Heart right ventricle (tissue), 16 donors: Measurements from ENCODE around the gene CCDC40. TPM values are rescaled to one million over a fixed set of nuclear protein-coding genes. Genes with fewer than 3 reads are reported as not detected.

Source experiments
- ATAC-seq, 8 donors: fragments of 200-7000 bp; cut with Tn5 transposase; one replicate each; pipeline ENCODE4 v1.9.1; 2020; ENCODE audit warnings: mild to moderate bottlenecking in 8 of 8, moderate library complexity in 8 of 8, moderate number of reproducible peaks in 1 of 8
- DNase-seq, 2 donors: peaks; one replicate each; pipeline ENCODE4 v3.0.0-alpha.2; 2020
- H3K27ac ChIP-seq, 10 donors: fragments of 200-600 bp; sonication (generic) in 2 of 10; one replicate each; pipeline versions ENCODE4 v1.5.0 to v1.8.0; 2020 to 2022; ENCODE audit warnings: mild to moderate bottlenecking in 3 of 10
- H3K27me3 ChIP-seq, 7 donors: fragments of 200-600 bp; one replicate each; pipeline ENCODE4 v1.8.0; 2021 to 2022; ENCODE audit warnings: mild to moderate bottlenecking in 2 of 7
- H3K36me3 ChIP-seq, 9 donors: fragments of 200-600 bp; sonication (generic) in 1 of 9; one replicate each; pipeline versions ENCODE4 v1.5.0 to v1.8.0; 2020 to 2022; ENCODE audit warnings: mild to moderate bottlenecking in 2 of 9
- H3K4me1 ChIP-seq, 9 donors: fragments of 200-600 bp; sonication (generic) in 1 of 9; one replicate each; pipeline versions ENCODE4 v1.5.0 to v1.8.0; 2020 to 2022; ENCODE audit warnings: mild to moderate bottlenecking in 4 of 9
- H3K4me3 ChIP-seq, 10 donors: fragments of 200-600 bp; sonication (generic) in 2 of 10; one replicate each; pipeline versions ENCODE4 v1.5.0 to v1.8.0; 2020 to 2022; ENCODE audit warnings: mild to moderate bottlenecking in 7 of 10, moderate library complexity in 2 of 10
- H3K9me3 ChIP-seq, 11 donors: fragments of 200-600 bp in 10 of 11; sonication (generic) in 2 of 11; one replicate each; pipeline versions ENCODE4 v1.5.0 to v1.8.0; 2013 to 2022; ENCODE audit warnings: mild to moderate bottlenecking in 2 of 11, control low read depth in 1 of 11, moderate library complexity in 1 of 11
- WGBS, 2 donors: extraction: QIAGEN DNeasy Blood & Tissue Kit; methylation state at CpG; one replicate each; pipeline ENCODE4 v1.1.7; 2013; ENCODE audit warnings: inconsistent platforms in 1 of 2; 5-methylcytosine and 5-hydroxymethylcytosine counted together
- intact Hi-C, 10 donors: fragments of 100-400 bp; cut with DNase I; formaldehyde crosslinking; loops; one replicate each; pipeline versions ENCODE4 v1.11.1 to v1.14.2; 2022
- polyA plus RNA-seq, 2 donors: library from polyadenylated mRNA; stranded (reverse); fragments of 200-250 nt; gene quantifications; one replicate each; pipeline ENCODE4 v1.2.3, GENCODE V29; 2013
- total RNA-seq, 10 donors: library from RNA; stranded (reverse); fragmentation: NEBNext Ultra II Directional in 3 of 10; extraction: Animal tissue kit (Norgen Biotek cat#: 25700) in 3 of 10; gene quantifications; one replicate each; pipeline versions ENCODE4 v1.2.1 to v1.2.4, GENCODE V29; 2021 to 2023
- TF ChIP-seq, protein P1 (sequence below), 9 donors: fragments of 200-600 bp; sonication (generic) in 2 of 9; IDR thresholded peaks; one replicate each; pipeline versions ENCODE4 v1.5.0 to v1.8.0; 2021 to 2022; ENCODE audit warnings: antibody characterized with exemption in 9 of 9, mild to moderate bottlenecking in 5 of 9, moderate library complexity in 1 of 9
- donor health status: Arrhythmogenic right ventricular cardiomyopathy.
- donor health status: ischemic (EF 13 %, LVEDD 7.1; RV severe dilation, severe dysfunction).
- donor health status: healthy with polysubstance abuse.
- donor health status: DM: no; HTN: yes; CAD: no.
- donor health status: DM: no; HTN: no; CAD: no.
- donor health status: ischemic (EF 25% LVEDD 6.9; RV normal size, moderate dysfunction).
- donor health status: ischemic (EF 25% LVEDD 5.7; RV mildly dilated, moderate dysfunction).
- donor health status: healthy.
- donor health status: DM: yes; HTN: yes; CAD: no.
- donor health status: Ischemic cardiomyopathy.
- donor health status: ischemic (EF 35%, LVEDD 5.7; RV mildly dilated, moderate dysfunction).
- donor health status: nonischemic (EF 11% LVEDD 7.7; RV severe dilation, severe dysfunction).
- donor health status: DM: yes; HTN: yes; CAD: no.
- donor health status: PGD.
- donor health status: ischemic (EF 29% LVEDD 5.4; RV normal size, mild dysfunction).
- donor health status: nonischemic (EF 23%, LVEDD 6.1; RV moderate dilation, normal function).

CCDC40 gene
- total and polyA plus RNA-seq, 12 donors: 2.0 to 8.9 (median 6.6) TPM

GRCh38 chr17:79988185-79988971 lies 48.1 kb upstream of the CCDC40 start:
- whole genome bisulfite sequencing, 2 donors: 77 to 80% methylated on average over 28 of the region's 28 CpGs
- Histone ChIP-seq H3K4me1 (peaks cover 14 to 47% (median 36%) of the 10 kb centered on the region in 9 donors), H3K36me3 (no peaks in the 10 kb centered on the region), H3K9me3 (no peaks in the 10 kb centered on the region), H3K27me3 (no peaks in the 10 kb centered on the region), H3K4me3 (no peak overlapping the region), H3K27ac (no peak overlapping the region)
- intact Hi-C loops: loop anchor here in 3 of 10 donors (5.0 to 10.0 kb wide), 5 partner anchors 64 to 244 kb away; no protein-coding TSS in a partner anchor
- peak in 1 of 8 donors; percentile 11 for ATAC-seq
- TF ChIP-seq, protein P1, sequence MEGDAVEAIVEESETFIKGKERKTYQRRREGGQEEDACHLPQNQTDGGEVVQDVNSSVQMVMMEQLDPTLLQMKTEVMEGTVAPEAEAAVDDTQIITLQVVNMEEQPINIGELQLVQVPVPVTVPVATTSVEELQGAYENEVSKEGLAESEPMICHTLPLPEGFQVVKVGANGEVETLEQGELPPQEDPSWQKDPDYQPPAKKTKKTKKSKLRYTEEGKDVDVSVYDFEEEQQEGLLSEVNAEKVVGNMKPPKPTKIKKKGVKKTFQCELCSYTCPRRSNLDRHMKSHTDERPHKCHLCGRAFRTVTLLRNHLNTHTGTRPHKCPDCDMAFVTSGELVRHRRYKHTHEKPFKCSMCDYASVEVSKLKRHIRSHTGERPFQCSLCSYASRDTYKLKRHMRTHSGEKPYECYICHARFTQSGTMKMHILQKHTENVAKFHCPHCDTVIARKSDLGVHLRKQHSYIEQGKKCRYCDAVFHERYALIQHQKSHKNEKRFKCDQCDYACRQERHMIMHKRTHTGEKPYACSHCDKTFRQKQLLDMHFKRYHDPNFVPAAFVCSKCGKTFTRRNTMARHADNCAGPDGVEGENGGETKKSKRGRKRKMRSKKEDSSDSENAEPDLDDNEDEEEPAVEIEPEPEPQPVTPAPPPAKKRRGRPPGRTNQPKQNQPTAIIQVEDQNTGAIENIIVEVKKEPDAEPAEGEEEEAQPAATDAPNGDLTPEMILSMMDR (IDR thresholded peaks at IDR 0.05): no peak
- DNase-seq: no peak

- H3K4me1 ChIP-seq: peaks cover 22 to 56% (median 45%) of the 10 kb centered on the region in 9 donors
- ATAC-seq (no peak), DNase-seq (no peak)
- H3K4me3 ChIP-seq: no peak overlapping the region
- 95 to 97% methylated on average over 20 of the region's 20 CpGs for WGBS, 2 donors
- no peak overlapping the region for H3K27ac ChIP-seq
- no peaks in the 10 kb centered on the region for H3K27me3 ChIP-seq
- intact Hi-C loops: loop anchor here in 3 of 10 donors (5.0 to 10.0 kb wide), 5 partner anchors 64 to 244 kb away; no protein-coding TSS in a partner anchor
- no peaks in the 10 kb centered on the region for H3K9me3 ChIP-seq
- TF ChIP-seq, protein P1 (IDR thresholded peaks at IDR 0.05): no peak
- no peaks in the 10 kb centered on the region for H3K36me3 ChIP-seq
Observed at GRCh38 chr17:79989106-79989835, 47.2 kb upstream of the CCDC40 start.

- Histone ChIP-seq H3K4me3 (no peak overlapping the region), H3K9me3 (no peaks in the 10 kb centered on the region), H3K27ac (no peak overlapping the region), H3K36me3 (no peaks in the 10 kb centered on the region), H3K4me1 (peaks cover 22 to 56% (median 45%) of the 10 kb centered on the region in 9 donors), H3K27me3 (no peaks in the 10 kb centered on the region)
- ATAC-seq (no peak), DNase-seq (no peak)
- 55 to 66% methylated on average over 20 to 21 of the region's 21 CpGs for WGBS, 2 donors
- intact Hi-C loops: loop anchor here in 9 of 10 donors (5.0 to 10.0 kb wide), 9 partner anchors 148 to 248 kb away; partner anchors contain the start of genes CBX4 (in 2 of the 9) and CBX8 (in 1 of the 9)
- TF ChIP-seq, protein P1 (IDR thresholded peaks at IDR 0.05): no peak
Observed at GRCh38 chr17:79990051-79990592, 46.3 kb upstream of the CCDC40 start.

- Histone ChIP-seq H3K27me3 (no peaks in the 10 kb centered on the region), H3K36me3 (no peaks in the 10 kb centered on the region), H3K4me3 (no peak overlapping the region), H3K4me1 (peaks cover 22 to 56% (median 45%) of the 10 kb centered on the region in 9 donors), H3K9me3 (no peaks in the 10 kb centered on the region), H3K27ac (no peak overlapping the region)
- intact Hi-C loops: loop anchor here in 9 of 10 donors (5.0 to 10.0 kb wide), 9 partner anchors 148 to 248 kb away; partner anchors contain the start of genes CBX4 (in 2 of the 9) and CBX8 (in 1 of the 9)
- no peak for DNase-seq
- WGBS, 2 donors: 89% methylated on average over 17 of the region's 17 CpGs
- no peak for ATAC-seq
- TF ChIP-seq, protein P1 (IDR thresholded peaks at IDR 0.05): no peak
Observed at GRCh38 chr17:79990704-79991103, 45.7 kb upstream of the CCDC40 start.
